Stimulated activated CD4-positive, alpha-beta T cell treated with anti-CD3 and anti-CD28 coated beads, Interleukin-15, amount 100 ng/mL, for 24 hours (primary cell): ENCODE results near the gene HBS1L.

Source experiments
- DNase-seq: peaks from one replicate; pipeline ENCODE4 v3.0.0-alpha.2; 2020

The HBS1L gene

GRCh38 chr6:135033238-135033637 is 21.4 kb downstream of the HBS1L start:
- no peak for DNase-seq

DNA sequence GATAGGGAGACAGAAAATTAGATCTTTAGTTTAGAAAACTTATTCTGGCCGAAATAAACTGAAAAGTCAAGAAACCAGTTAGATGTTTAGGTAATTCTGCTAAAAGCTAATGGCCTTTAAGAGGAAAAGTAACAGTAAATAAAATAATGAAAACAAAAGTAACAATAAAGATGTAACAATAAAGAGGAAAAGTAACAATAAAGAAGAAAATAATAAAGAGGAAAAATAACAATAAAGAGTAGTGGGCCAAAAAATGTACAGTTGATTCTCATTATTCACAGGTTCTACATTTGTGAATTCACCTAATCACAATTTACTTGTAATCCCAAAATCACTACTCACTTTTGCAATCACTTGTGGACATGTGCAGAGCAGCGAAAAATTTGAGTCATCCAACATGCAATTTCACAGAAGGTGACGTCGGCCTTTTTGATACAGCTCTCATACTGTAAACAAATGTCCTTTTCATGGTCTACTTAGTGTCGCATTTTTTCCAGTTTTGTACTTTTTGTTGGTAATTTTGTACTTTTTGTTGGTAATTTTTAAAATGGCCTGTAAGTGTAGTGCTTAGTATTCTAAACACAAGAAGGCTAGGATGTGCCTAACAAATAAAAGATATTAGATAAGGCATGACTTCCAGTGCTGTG is 24.0 kb downstream of the HBS1L start:
- DNase-seq: peak; percentile 30

GRCh38 chr6:135030056-135030473 is 24.6 kb downstream of the HBS1L start:
- no peak for DNase-seq

DNA sequence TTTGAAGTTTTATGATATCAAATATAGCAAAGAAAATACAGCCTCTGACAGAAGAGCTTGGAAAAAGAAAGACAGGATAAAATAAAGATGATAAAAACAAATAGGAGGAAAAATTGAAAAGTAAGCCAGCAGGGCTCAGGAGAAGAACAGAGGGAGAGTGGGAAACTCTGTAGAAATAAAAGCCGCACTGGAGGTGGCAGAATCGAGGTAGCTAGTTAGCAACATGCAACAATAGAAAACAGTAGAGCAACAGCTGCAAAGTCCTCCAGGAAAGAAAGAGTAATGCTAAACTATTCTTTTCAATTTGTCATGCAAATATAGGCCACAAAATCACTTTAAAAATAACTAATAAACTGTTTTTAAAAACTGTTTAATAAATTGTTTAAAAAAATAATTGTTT is 28.8 kb downstream of the HBS1L start:
- no peak for DNase-seq

- DNase-seq: no peak
Observed at GRCh38 chr6:135025175-135025574, 29.4 kb downstream of the HBS1L start.

DNA sequence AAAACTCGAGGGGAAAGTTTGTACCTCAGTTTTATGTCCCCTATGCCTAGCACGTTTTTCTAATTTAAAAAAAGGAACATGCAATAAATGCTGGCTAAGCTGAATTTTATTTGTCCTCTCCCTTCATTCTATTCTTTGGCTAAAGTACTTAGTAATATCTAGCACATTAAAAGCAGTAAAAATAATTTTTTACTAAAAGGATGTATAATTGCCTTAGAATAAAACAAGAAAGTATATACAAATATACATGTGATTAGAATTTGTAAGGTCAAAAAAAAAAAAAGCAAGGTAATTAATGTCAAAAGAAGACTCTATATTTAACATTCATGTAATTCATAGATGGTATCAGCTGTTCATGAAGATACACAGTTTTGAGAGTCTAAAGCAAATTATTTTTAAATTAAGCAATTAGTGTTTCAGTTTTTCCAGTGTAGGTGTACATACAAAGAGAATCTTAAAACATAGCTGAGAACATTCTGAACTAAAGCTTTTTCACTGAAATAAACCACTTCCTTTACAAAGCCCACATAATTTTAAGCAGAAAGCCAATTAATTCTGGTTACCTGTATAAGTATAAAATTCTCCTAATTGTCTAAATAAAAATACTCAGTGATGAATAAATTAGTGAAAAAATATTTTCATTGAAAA is 32.4 kb downstream of the HBS1L start:
- DNase-seq: no peak

GRCh38 chr6:135021310-135022049 is 33.1 kb downstream of the HBS1L start:
- DNase-seq: no peak

DNA sequence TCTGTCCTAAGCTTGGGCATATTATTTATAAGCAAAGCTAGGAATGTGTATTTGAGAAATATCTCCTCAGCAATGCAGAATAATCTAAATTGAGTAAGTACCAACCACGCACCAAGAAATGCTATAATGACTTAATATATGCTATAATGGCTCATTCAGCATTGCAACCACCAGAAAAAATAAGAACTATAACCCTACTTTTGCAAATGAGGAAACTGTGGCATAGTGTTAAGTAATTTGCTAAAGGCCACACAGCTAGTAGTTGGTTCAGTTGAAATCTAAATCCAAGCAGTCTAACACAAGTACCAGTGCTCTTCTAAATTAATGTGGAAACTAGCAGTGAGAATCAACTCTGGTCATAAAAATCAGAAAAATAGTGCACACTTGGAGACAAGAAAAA is 35.7 kb downstream of the HBS1L start:
- no peak for DNase-seq

DNA sequence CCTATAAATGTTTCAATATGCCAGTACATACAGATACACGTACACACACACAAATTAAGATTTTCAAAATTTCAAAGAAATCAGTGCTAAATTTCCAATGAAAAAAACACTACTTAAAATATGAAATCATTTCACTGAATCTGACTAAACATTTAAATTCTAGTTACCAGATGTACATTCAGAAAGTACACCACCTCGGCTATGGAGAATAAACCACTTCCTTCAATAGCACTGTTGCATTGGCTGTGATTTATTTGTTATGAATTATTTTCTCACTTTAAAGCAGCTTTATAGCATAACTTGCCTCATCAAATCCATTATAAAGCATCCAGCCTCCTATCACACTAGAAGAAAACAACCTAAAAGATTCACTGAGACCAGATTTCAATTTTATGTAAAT is 36.6 kb downstream of the HBS1L start:
- no peak for DNase-seq

DNA sequence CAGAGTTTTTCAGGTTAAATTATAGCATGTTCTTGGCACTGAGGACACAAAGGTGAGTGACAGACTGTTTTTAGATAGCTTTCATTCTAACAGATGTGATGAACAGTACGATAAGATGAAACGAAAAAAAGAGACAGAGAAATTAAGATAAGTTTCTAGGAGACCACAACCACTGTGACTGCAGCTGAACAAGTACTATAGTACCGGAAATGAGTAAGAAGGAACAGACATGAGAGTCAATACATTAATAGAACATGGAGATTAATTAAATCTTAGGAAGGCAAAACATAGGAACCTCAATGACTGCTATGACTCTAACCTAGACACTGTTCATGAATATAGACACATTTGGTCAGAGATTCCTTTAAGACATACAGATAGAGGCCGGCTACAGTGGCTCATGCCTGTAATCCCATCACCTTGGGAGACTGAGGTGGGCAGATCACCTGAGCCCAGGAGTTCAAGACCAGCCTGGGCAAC is 40.2 kb downstream of the HBS1L start:
- peak; percentile 30 for DNase-seq

- no peak for DNase-seq
Observed at GRCh38 chr6:135013211-135013610, 41.4 kb downstream of the HBS1L start.

- DNase-seq: no peak
Observed at GRCh38 chr6:135012764-135013163, 41.9 kb downstream of the HBS1L start.

DNA sequence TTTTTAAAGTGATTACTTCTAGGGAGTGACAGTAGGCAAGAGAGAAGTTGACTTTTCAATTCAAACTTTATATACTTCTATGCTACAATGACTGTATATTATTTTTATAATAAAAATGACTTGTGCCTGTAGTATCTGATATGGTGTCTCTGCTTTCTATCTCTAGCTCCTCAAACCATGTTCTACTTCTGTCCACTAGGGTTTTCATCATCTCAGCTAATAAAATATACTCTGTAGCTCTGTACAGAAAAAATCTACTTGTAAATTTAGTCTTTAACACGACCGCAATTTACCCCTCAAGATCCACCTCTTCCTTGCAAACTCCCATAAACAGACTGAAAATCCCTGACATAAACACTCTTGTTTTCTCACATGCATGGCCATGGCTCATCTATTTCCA is 42.3 kb downstream of the HBS1L start:
- no peak for DNase-seq

DNA sequence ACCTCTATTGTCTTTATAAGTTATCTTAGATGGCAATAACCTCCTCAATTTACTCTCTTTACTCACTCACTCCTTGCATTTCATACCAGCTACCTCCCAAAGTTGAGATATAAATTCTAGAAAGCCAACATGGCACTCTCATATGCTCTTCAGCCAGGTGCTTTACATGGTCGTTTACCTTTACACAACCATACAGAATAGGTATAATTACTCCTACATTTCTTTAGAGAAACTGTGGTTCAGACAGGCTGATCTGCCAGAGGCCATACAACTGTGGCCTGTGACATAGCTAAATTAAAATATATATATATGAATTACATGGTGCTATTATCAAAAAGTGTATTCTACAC is 45.7 kb downstream of the HBS1L start:
- DNase-seq: no peak

GRCh38 chr6:135008072-135008940 is 46.3 kb downstream of the HBS1L start:
- DNase-seq: peak; percentile 27

DNA sequence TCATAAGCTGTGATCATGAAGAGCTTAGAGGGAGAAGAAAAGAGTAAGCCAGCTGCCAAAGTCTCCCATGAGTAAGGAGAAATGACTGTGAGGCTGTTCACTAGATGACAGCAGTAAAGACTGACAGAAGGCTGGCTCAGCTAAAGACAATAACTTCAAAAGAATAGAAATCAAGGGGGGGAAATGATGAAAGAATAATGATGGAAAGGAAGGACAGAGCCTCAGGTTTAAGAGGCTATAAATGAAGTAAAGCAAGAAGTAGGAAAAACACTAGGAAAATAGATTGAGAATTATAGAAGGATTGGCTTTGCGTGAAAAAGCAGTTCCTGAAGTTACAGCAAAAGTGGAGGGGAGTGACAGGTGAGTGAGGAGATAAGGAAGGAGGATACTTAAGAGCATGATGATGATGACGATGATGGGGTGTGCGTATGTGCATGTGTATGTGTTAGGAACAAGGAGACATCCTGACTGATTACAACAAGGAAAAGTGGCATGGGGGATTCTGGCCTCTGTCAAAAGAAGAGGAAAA is 48.2 kb downstream of the HBS1L start:
- no peak for DNase-seq

DNA sequence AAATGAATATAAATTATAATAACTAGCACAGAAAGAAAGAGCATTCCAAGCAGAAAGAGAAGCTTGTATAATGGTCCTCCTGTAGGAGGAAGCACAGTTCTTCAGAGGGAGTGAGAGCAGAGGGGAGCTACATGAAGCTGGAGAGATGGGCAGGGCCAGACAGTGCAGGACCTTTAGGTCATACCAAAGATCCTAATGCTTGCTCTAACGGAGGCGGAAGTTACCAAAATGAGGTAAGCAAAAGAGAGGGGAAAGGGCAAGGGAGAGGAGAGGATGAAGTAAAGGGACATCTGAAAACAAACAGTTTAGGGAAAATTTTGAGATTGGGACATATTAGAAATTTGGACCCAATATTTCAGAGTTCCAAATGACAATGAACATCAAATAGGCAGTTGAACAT is 50.2 kb downstream of the HBS1L start:
- DNase-seq: no peak

DNA sequence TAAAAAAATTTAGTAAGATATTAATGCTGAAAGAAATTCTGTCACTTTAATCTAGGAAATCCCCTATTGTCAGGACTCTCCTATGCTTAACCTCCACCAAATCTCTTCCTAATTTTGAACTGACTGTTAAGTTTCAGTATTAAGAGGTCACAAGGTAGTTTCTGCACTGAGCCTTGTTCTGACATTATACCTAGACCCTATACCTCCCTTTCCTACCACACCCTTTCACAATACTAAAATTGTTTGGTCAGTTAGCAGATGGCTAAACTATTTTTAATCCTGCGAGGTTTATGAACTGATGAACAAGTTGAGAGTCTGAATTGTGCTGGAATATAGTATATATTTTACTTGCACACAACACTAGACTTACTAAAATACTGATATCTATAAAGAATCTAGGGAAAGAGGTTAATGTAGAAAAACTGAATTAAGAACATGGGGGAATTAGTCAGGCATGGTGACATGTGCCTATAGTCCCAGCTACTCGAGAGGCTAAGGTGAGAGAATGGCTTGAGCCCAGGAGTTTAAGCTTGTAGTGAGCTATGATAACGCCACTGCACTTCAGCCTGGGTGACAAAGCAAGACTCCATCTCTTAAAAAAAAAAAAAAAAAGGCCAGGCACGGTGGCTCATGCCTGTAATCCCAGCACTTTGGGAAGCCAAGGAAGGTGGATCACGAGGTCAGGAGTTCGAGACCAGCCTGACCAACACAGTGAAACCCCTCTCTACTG is 51.5 kb downstream of the HBS1L start:
- DNase-seq: no peak

DNA sequence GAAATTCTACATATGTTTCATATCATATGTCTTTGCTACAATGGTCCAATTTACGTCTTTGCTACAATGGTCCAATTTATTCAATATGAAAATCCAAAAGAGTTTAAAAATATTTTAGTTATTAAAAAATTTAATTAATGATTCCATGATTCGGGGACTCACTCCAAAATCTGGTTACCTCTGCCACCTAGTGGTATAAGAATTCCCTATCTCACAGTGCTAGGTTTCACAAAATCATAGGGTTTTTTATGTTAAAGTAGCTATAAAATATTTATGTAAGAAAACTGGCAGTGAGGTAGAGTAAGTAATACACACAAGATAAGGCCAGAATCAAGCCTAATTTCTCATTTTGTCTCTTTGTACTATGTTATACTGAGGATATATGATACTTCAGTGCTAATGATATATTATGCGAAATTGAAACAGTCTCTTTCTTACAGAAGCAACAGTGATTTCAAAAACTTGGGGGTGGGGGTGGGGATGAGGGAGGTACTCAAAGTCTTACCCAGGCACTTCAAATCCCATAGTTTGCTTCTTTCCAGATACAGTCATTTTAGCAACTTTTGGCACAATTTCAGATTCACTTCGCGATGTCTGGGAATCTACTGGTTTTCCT is 52.3 kb downstream of the HBS1L start:
- no peak for DNase-seq

DNA sequence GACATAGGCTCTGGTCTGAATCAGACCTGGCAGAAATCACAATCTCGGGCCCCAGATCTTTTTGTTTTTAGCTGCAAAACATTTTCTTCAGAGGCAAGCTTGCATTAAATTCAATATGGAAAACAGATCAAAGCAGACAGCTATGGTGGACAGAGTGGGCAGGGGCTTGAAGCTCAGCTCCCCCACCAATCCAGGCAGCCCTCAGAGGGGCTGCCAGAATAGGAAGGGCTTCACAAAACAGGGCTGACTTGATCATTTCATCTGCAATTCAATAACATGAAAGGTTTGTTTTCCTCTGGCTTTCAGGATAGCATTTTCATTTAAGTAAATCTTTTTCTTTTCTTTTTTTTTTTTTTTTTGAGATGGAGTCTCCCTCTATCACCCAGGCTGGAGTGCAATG is 55.5 kb downstream of the HBS1L start:
- no peak for DNase-seq

GRCh38 chr6:134997133-134997995 is 57.3 kb downstream of the HBS1L start:
- no peak for DNase-seq
